Stimulated activated CD4-positive, alpha-beta T cell treated with anti-CD3 and anti-CD28 coated beads, Interleukin-1b, Interleukin-23, amount 100 ng/mL, for 48 hours (primary cell): ENCODE measurements around the gene SPON2.
"Not testable (repeated sequence)": the region's sequence is repeated elsewhere in the genome, so short reads cannot be mapped to it uniquely, and the experiment has no call there.

Experiments
- DNase-seq: peaks from one replicate; pipeline ENCODE4 v3.0.0-alpha.2; 2020

SPON2 gene

DNA sequence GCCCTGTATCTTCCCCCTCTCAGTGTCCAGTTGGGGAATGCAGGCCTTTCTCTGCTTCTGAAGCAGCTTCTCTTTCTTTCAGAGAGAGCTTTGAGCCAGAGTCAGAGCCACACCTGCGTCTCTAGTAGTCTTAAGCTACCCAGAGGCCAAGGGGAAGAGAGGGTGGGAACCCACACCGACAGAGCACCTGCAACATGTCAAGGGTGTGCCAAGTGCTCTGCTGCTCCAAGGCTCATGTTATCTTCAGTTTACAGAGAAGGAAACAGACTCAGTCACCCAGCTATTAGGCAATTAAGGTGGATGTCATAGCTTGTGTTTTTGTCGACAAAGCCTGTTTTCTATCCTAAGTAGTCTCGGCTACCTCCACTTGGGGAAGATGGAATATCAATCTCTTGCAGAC lies 36.3 kb downstream of the SPON2 start:
- no peak for DNase-seq

DNA sequence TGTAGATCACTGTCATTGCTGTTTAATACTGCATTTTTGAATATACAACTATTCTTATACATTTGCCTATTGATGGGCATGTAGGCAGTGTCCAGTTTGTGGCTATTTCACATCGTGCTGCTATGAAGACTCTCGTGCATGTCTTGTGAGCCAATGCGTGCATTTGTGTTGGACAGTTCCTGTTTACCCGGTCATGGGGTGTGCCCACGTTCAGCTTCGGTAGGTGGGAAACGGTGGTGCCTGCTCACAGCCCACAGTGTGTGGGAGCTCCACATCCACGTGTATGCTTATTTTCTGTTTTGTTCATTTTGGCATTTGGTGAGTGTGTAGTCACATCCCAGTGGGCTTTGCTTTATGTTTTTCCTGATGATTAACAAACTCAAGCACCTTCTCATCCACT lies 39.4 kb downstream of the SPON2 start:
- no peak for DNase-seq

DNA sequence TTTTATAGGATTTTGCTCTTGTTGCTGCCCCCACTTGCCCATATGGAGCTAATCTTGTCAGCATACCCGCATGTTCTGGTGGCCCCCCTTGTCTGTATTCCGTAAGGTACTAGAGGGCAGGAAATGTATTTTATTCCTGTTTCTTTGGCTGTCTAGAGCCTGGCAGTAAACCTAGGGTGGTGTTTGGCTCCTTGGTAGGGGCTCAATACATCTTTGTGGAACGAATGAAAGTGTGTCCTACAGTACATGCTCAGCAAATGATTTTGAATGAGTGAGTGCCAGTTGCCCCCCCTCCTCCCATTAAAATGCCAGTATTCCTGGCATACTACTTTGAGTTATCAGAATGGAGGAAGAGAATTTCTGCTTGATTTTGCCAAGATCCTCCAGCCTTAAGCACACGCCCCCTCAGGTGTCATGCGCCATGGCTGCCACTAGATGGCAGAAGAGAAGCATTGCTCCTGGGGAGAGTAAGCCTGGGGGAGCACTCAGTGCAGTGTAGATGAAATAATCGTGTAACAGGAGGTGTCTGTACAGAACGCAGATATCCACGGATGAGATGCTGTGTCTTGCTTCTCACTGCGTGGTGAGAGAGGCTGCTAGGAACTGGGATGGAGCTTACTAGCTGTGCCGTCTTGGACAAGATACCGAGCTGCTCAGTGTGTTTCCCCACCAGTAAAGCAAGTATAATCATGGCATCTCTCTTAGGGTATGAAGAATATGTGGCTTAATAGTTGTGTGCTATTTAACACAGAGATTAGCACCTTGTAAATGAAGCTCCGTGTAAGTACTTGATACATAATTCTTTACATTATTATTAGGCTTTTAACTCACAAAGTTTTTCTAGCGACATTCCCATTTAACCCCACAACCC lies 41.8 kb downstream of the SPON2 start:
- DNase-seq, result peak; percentile 69

DNA sequence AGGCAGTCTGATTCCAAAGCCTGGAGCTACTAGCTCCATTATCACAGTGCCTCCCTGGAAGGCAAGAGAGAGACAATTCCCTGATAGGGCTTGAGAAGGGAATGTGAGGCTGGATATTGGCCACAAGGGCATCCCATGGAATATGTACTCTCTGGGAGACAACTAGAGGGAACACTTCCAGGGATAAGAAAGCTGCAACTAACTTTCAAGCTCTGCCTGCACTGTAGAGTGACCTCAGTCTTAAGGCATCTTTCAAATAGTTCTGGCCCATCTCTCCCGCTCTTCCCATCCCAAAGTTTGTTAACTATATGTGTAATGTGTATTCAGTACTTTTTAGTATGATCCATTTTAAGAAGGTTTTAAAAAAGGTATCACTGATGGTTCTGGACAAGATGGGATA lies 45.9 kb downstream of the SPON2 start:
- no peak for DNase-seq

DNA sequence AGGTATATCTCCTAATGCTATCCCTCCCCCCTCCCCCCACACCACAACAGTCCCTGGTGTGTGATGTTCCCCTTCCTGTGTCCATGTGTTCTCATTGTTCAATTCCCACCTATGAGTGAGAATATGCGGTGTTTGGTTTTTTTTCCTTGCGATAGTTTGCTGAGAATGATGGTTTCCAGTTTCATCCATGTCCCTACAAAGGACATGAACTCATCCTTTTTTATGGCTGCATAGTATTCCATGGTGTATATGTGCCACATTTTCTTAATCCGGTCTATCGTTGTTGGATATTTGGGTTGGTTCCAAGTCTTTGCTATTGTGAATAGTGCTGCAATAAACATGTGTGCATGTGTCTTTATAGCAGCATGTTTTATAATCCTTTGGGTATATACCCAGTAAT lies 46.9 kb downstream of the SPON2 start:
- DNase-seq, result not testable (repeated sequence)

DNA sequence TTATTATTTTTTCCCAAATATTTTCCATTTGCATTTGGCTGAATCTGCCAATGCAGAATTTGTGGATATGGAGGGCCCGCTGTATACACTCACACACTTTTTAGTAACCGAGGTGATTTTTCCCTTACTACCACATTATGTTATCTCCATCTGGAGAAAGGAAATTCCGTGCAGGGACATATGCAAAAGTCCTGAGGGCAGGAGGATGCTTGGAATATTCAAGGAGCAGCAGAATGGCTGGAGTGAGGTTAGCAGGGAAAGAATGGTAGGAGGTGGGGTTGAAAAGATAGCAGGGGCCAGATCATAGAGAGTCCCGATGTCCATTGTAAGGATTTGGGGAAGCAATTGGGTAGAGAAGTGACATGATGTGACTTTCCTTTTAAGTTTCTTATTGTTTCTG lies 47.6 kb downstream of the SPON2 start:
- no peak for DNase-seq

DNA sequence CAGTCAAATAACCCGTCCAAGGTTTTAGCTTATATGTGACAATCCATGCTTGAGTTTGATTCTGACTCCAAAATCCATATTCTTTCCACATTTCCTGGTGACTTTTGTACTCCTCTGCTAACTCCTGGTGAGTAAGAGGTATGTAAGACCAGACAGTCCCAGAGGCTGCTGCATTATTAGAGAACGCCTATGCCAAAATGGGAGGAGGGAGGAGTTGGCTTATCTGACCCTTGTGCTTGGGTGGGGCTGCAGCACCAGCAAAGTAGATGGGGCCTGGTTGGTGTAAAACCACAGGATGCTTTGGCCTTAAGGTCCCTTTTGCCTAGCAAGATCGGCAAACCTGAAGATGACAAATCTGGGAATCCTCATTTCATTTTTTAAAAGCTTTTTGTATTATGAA lies 49.9 kb downstream of the SPON2 start:
- no peak for DNase-seq
